HL-60 (cell line): ENCODE results near the gene COPS7A.
"Not testable (repeated sequence)": the region's sequence is repeated elsewhere in the genome, so short reads cannot be mapped to it uniquely, and the experiment has no call there.

ENCODE experiments used
- CTCF ChIP-seq: IDR thresholded peaks from one replicate; pipeline ENCODE4 v1.5.1; 2011; ENCODE audit warnings: low read length, control low read depth, inconsistent platforms; ENCODE audit not compliant: insufficient read depth
- GABPA ChIP-seq: IDR thresholded peaks from 2 replicates; pipeline ENCODE4 v1.6.1; 2012; ENCODE audit warnings: low read depth
- POLR2AphosphoS5 ChIP-seq: IDR thresholded peaks from 2 replicates; pipeline ENCODE4 v1.6.1; 2012; ENCODE audit warnings: low read depth
- REST ChIP-seq: IDR thresholded peaks from 2 replicates; pipeline ENCODE4 v1.6.1; 2012; ENCODE audit warnings: low read depth; ENCODE audit not compliant: insufficient replicate concordance

- TF ChIP-seq CTCF, POLR2AphosphoS5, GABPA, REST: not testable (repeated sequence)
Observed at GRCh38 chr12:6708351-6708750, 15.5 kb upstream of the COPS7A start.
